Ascending aorta (tissue), 2 donors: ENCODE measurements around the gene SHISA6. TPM values are rescaled to one million over a fixed set of nuclear protein-coding genes. Genes with fewer than 3 reads are reported as not detected.
A peak's percentile ranks its signal among the peaks of the same experiment; 100 is the strongest.

Experiments used
- DNase-seq, 2 donors: peaks; one replicate each; pipeline ENCODE4 v3.0.0-alpha.2; 2019; ENCODE audit warnings: low spot score in 2 of 2
- H3K27ac ChIP-seq, 2 donors: fragments of 200-600 bp; sonication (generic); one replicate each; pipeline ENCODE4 v1.5.1; 2016 to 2017; ENCODE audit warnings: mild to moderate bottlenecking in 1 of 2
- H3K27me3 ChIP-seq: fragments of 200-600 bp; sonication (generic); one replicate; pipeline ENCODE4 v1.5.1; 2017
- H3K36me3 ChIP-seq, 2 donors: fragments of 200-600 bp; sonication (generic); one replicate each; pipeline ENCODE4 v1.5.1; 2016
- H3K4me1 ChIP-seq, 2 donors: fragments of 200-600 bp; sonication (generic); one replicate each; pipeline ENCODE4 v1.5.1; 2016 to 2017; ENCODE audit warnings: mild to moderate bottlenecking in 1 of 2
- H3K4me3 ChIP-seq, 2 donors: fragments of 200-600 bp; sonication (generic); one replicate each; pipeline ENCODE4 v1.5.1; 2016 to 2017; ENCODE audit warnings: mild to moderate bottlenecking in 1 of 2
- H3K9me3 ChIP-seq, 2 donors: fragments of 200-600 bp; sonication (generic); one replicate each; pipeline ENCODE4 v1.5.1; 2016
- CTCF ChIP-seq, 3 experiments: fragments of 200-600 bp in 2 of 3; fragments of 450-650 bp in 1 of 3; sonication (generic) in 2 of 3; IDR thresholded peaks; one replicate each; pipeline ENCODE4 v1.5.1; 2016 to 2019; ENCODE audit warnings: antibody characterized with exemption in 3 of 3, mild to moderate bottlenecking in 1 of 3, moderate library complexity in 1 of 3
- intact Hi-C: fragments of 100-400 bp; cut with DNase I; formaldehyde crosslinking; loops from one replicate; pipeline ENCODE4 v1.15.1; 2023
- total RNA-seq: library from RNA; depleted of rRNA; stranded (reverse); fragments of >200 nt; gene quantifications from one replicate; pipeline ENCODE4 v1.1.0, GENCODE V29; 2016

SHISA6 gene
- total RNA-seq, 1 donor from 2014 or later = 0.11 TPM

- no peak for DNase-seq
- peak overlapping the region; percentile 40 to 44 for H3K4me3 ChIP-seq
- H3K4me1 ChIP-seq = no peaks in the 10 kb centered on the region
- intact Hi-C loops = no loop called here
- no peaks in the 10 kb centered on the region for H3K9me3 ChIP-seq
- H3K36me3 ChIP-seq = no peaks in the 10 kb centered on the region
- no peak overlapping the region for H3K27ac ChIP-seq
- no peaks in the 10 kb centered on the region for H3K27me3 ChIP-seq
- TF ChIP-seq CTCF (IDR thresholded peaks at IDR 0.05) = no peak
Observed at GRCh38 chr17:11240041-11240840, 772 bp upstream of the SHISA6 start.

GRCh38 chr17:11241611-11242226, 706 bp downstream of the SHISA6 start:
- Histone ChIP-seq H3K27me3 (no peaks in the 10 kb centered on the region), H3K9me3 (no peaks in the 10 kb centered on the region), H3K4me1 (no peaks in the 10 kb centered on the region), H3K4me3 (no peak overlapping the region), H3K36me3 (no peaks in the 10 kb centered on the region), H3K27ac (no peak overlapping the region)
- intact Hi-C loops = no loop called here
- TF ChIP-seq CTCF (IDR thresholded peaks at IDR 0.05) = no peak
- DNase-seq = no peak

GRCh38 chr17:11242411-11242810, 1.4 kb downstream of the SHISA6 start:
- Histone ChIP-seq H3K36me3 (no peaks in the 10 kb centered on the region), H3K27ac (no peak overlapping the region), H3K9me3 (no peaks in the 10 kb centered on the region), H3K4me1 (no peaks in the 10 kb centered on the region), H3K27me3 (no peaks in the 10 kb centered on the region), H3K4me3 (no peak overlapping the region)
- no peak for TF ChIP-seq CTCF (IDR thresholded peaks at IDR 0.05)
- DNase-seq = no peak
- intact Hi-C loops = no loop called here

GRCh38 chr17:11244776-11245175, 3.8 kb downstream of the SHISA6 start:
- TF ChIP-seq CTCF (IDR thresholded peaks at IDR 0.05) = no peak
- H3K27me3 ChIP-seq = no peaks in the 10 kb centered on the region
- no peak overlapping the region for H3K4me3 ChIP-seq
- DNase-seq = no peak
- H3K36me3 ChIP-seq = no peaks in the 10 kb centered on the region
- H3K9me3 ChIP-seq = no peaks in the 10 kb centered on the region
- no peaks in the 10 kb centered on the region for H3K4me1 ChIP-seq
- no peak overlapping the region for H3K27ac ChIP-seq
- intact Hi-C loops = no loop called here

- Histone ChIP-seq H3K4me3 (no peak overlapping the region), H3K27me3 (no peaks in the 10 kb centered on the region), H3K27ac (no peak overlapping the region), H3K9me3 (no peaks in the 10 kb centered on the region), H3K4me1 (no peaks in the 10 kb centered on the region), H3K36me3 (no peaks in the 10 kb centered on the region)
- intact Hi-C loops = no loop called here
- DNase-seq = no peak
- no peak for TF ChIP-seq CTCF (IDR thresholded peaks at IDR 0.05)
Observed at GRCh38 chr17:11245187-11245586, 4.2 kb downstream of the SHISA6 start.
